Ureter (tissue), 1 donor: ENCODE measurements around the gene CDC26. TPM values are rescaled to one million over a fixed set of nuclear protein-coding genes. Genes with fewer than 3 reads are reported as not detected.
A peak's percentile ranks its signal among the peaks of the same experiment; 100 is the strongest.
"Not testable (repeated sequence)": the region's sequence is repeated elsewhere in the genome, so short reads cannot be mapped to it uniquely, and the experiment has no call there.

Experiments
- DNase-seq: peaks from one replicate; pipeline ENCODE4 v3.0.0-alpha.2; 2020; ENCODE audit warnings: low spot score
- total RNA-seq: library from RNA; stranded (reverse); gene quantifications from one replicate; pipeline ENCODE4 v1.2.4, GENCODE V29; 2023
- donor health status: DM: yes; HTN: yes; CAD: no.

Gene CDC26
- total RNA-seq, 1 donor from 2014 or later: 26.6 TPM

DNA sequence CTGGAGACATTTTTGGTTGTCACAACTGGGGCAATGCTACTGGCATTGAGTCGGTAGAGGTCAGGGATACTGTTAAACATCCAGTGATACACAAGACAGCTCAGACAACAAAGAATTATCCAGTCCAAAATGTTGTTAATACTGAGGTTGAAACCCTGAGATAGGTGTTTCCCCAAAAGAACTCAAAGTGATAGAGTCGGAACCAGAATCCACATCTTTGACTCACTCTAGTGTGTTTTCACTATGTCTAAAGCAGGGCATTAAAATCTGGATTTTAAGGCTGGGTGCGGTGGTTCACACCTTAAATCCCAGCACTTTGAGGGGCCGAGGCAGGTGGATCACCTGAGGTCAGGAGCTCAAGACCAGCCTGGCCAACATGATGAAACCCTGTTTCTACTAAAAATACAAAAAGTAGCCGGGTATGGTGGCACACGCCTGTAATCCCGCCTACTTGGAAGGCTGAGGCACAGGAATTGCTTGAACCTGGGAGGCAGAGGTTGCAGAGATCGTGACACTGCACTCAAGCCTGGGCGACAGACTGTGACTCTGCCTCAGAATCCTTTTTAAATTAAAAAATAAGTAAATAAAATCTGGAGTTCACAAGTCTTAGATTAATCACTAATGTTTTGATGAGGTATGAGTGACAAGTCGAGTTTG is 37.0 kb downstream of the CDC26 start:
- DNase-seq: no peak

DNA sequence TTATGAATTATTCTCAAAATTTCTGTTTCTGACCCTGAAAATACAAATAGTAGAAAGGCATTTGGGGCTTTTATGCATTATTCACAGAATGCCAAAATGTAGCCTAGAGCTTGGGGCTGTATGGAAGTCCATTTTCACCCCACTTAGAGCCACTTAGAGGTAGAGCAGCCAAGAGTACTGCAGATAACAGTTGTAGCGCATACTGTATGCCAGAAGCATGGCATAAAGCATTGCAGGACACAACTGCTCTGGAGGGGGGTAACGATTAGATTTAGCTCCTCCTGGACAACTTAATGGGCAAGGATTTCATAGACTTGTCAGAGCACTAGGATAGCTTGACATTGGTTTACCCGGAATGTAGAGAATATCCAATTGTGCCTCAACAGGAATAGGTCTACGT is 38.3 kb downstream of the CDC26 start:
- no peak for DNase-seq

DNA sequence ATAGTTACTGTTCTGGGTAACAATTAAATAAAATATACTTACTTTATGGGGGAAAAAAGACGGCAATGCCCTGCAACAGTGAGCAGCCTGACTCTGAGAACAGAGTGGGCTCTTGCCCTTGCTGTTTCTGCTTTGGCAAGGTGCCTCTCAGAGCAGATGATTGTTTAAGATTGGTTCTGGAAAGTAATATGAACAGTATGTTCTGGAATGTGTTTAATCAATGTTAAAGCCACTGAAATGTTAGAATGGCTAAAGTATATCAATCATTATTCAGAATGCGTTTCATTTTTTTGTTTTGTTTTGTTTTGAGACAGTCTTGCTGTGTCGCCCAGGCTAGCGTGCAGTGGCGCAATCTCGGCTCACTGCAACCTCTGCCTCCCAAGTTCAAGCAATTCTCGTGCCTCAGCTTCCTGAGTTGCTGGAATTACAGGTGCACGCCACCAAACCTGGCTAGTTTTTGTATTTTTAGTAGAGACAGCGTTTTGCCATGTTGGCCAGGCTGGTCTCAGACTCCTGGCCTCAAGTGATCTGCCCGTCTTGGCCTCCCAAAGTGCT is 39.6 kb downstream of the CDC26 start:
- not testable (repeated sequence) for DNase-seq

GRCh38 chr9:113231701-113232100 is 43.7 kb downstream of the CDC26 start:
- no peak for DNase-seq

GRCh38 chr9:113228130-113228665 is 47.2 kb downstream of the CDC26 start:
- DNase-seq: no peak

DNA sequence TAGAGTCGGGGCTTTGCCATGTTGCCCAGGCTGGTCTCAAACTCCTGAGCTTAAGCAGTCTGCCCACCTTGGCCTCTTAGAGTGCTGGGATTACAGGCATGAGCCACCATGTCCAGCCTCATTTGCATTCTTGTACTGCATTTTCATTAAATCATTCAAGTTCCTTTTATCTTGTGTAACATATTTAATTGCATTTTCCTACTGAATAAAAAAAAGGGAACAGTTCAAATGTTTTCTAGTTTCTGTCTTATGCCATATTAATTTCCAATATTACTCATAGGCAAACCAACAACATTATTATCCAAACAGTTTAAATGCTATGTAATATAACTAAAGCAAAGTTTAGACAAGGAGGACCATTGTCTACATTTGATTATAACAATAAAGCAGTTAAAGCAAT is 47.9 kb downstream of the CDC26 start:
- DNase-seq: no peak

GRCh38 chr9:113223963-113224362 is 51.4 kb downstream of the CDC26 start:
- no peak for DNase-seq

- no peak for DNase-seq
These were observed 52.9 kb downstream of the CDC26 start for GRCh38 chr9:113222482-113222841.

- no peak for DNase-seq
These were observed 53.4 kb downstream of the CDC26 start for GRCh38 chr9:113221800-113222481.

DNA sequence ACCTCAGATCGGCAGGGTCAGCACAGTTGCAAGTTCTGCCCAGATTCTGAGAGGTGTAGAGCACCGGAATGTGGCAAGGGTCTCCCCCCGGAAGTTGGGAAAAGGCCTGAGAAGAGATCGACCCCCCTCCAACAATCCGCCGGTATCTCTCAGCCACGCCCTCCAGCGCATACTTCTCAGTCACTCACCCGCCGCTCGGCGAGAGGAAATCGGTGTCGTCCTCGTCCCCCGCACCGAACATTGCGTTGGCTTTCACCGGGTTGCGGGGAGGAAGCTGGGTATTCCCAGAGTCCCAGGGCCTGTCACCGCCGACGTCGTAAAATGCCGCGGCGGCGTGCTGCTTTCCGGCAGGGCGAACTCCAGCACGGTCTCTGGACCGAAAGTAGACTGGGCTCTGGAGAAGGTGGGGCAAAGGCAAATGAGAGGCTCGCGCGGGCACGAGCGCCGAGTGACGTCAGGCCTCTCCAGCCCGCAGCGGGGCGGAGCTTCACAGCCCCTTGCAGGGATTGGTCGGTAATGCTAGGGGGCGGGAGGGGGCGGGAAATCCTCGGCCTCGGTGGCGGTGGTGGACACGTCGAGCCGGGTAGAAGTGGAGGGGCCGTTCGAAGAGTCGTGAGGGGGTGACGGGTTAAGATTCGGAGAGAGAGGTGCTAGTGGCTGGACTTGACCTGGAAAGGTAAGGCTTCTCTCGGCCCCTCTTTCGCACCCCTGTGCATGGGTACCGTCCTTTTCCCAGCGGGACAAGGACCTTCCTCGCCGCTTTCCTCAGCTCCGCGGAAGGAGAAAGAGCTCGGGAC is 54.2 kb downstream of the CDC26 start, which contains the start of the genes FKBP15 and SLC31A1:
FKBP15 (minus strand) TSS at position 275 of the 797 bp plus-strand sequence; CDS start at position 241, 34 bp downstream.
SLC31A1 (plus strand) TSS at position 542 of the 797 bp plus-strand sequence. CDS start 34,605 bp downstream, outside the sequence.
- DNase-seq: peak; percentile 99

- no peak for DNase-seq
These were observed 54.8 kb downstream of the CDC26 start for GRCh38 chr9:113220467-113221002.

GRCh38 chr9:113219969-113220368 is 55.4 kb downstream of the CDC26 start:
- no peak for DNase-seq

DNA sequence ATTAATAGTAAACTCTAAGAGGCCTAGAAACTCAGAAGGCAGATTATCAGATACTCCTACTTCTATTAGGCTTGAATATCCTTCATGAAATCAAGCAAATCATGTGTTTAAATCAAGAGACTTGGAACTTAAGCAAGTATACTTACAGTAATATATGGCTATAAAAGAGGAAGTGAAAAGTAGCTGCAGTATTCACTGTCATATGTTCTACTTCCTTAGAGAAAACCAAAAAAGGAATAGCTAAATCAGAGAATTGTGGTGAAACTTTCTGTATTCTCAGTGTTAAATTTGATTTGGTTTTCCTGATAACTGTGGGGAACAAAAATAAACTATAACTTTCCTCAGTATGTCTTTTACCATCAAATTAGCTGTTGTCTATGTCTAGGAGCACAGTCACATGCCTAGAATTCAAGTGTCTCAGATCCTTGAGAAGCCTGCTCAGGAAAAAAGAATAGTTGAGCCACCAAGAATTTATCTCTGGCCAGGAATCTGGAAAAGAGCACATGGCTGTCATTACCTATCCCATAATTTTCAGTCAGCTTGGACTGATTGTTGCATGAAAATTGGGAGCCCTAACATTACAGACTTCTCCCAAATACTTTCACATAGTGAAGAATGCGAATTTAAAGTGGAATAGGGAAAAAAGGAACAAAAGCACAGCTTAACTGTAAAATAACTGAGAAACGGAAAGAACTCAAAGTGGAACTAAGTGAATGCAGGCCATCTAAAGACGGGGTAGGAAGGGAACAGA is 56.0 kb downstream of the CDC26 start:
- DNase-seq: no peak

Other genes with a start within 250 kb of the CDC26 start
- gene ZFP37, start 218.8 kb downstream of the CDC26 start, total RNA-seq: 4.3 TPM
- 8.9 TPM for gene SLC31A2, start 124.6 kb downstream of the CDC26 start, total RNA-seq
- 43.9 TPM for gene FKBP15, start 54.3 kb downstream of the CDC26 start, total RNA-seq
- gene SLC31A1, start 54.0 kb downstream of the CDC26 start, total RNA-seq: 26.3 TPM
- 27.5 TPM for gene PRPF4, start 86 bp upstream of the CDC26 start, total RNA-seq
- gene RNF183, start 27.8 kb upstream of the CDC26 start, total RNA-seq: 0.96 TPM
- 5.1 TPM for gene WDR31, start 64.7 kb upstream of the CDC26 start, total RNA-seq
- gene BSPRY, start 74.0 kb upstream of the CDC26 start, total RNA-seq: 10.2 TPM
- gene HDHD3, start 101.4 kb upstream of the CDC26 start, total RNA-seq: 39.2 TPM
- gene ALAD, start 125.7 kb upstream of the CDC26 start, total RNA-seq: 45.4 TPM
- 34.8 TPM for gene POLE3, start 135.1 kb upstream of the CDC26 start, total RNA-seq
- gene C9orf43, start 135.2 kb upstream of the CDC26 start, total RNA-seq: 0.62 TPM
- gene RGS3, start 188.2 kb upstream of the CDC26 start, total RNA-seq: 57.9 TPM